ENCODE data around the gene PTGES.

DNA sequence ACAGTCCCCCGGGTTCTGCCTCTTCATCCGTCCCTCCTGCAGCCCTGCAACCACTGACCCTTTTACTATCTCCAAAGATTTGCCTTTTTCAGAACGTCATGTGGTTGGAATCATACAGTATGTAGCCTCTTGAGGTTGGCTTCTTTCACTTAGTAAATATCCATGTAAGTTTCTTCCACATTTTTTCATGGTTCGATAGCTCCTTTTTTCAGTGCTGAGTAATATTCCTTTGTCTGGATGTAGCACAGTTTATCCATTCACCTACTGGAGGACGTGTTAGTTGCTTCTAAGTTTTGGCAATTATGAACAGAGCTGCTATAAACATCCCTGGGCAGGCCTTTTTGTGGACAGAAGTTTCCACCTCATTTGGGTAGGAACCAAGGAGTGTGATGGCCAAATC is 60.3 kb downstream of the PTGES start:
- TF ChIP-seq, protein P1, sequence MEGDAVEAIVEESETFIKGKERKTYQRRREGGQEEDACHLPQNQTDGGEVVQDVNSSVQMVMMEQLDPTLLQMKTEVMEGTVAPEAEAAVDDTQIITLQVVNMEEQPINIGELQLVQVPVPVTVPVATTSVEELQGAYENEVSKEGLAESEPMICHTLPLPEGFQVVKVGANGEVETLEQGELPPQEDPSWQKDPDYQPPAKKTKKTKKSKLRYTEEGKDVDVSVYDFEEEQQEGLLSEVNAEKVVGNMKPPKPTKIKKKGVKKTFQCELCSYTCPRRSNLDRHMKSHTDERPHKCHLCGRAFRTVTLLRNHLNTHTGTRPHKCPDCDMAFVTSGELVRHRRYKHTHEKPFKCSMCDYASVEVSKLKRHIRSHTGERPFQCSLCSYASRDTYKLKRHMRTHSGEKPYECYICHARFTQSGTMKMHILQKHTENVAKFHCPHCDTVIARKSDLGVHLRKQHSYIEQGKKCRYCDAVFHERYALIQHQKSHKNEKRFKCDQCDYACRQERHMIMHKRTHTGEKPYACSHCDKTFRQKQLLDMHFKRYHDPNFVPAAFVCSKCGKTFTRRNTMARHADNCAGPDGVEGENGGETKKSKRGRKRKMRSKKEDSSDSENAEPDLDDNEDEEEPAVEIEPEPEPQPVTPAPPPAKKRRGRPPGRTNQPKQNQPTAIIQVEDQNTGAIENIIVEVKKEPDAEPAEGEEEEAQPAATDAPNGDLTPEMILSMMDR (IDR thresholded peaks at IDR 0.05) = no peak
- TF ChIP-seq RELA (CRISPR knock-in tag; IDR thresholded peaks at IDR 0.05; ENCODE audit: borderline replicate concordance) (no peak), TP53 (CRISPR knock-in tag; IDR thresholded peaks at IDR 0.05) (no peak), TEAD1 (CRISPR knock-in tag; IDR thresholded peaks at IDR 0.05) (no peak)
- TF ChIP-seq, protein P2, sequence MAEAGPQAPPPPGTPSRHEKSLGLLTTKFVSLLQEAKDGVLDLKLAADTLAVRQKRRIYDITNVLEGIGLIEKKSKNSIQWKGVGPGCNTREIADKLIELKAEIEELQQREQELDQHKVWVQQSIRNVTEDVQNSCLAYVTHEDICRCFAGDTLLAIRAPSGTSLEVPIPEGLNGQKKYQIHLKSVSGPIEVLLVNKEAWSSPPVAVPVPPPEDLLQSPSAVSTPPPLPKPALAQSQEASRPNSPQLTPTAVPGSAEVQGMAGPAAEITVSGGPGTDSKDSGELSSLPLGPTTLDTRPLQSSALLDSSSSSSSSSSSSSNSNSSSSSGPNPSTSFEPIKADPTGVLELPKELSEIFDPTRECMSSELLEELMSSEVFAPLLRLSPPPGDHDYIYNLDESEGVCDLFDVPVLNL (CRISPR knock-in tag; IDR thresholded peaks at IDR 0.05; ENCODE audit: borderline replicate concordance, low read depth) = no peak
